Stimulated activated naive CD4-positive, alpha-beta T cell treated with Interleukin-2 at 50 U/mL for 16 hours (primary cell): ENCODE measurements around the gene NUB1.
A peak's percentile ranks its signal among the peaks of the same experiment; 100 is the strongest.

Experiments
- DNase-seq: peaks from one replicate; lab custom pipeline; 2025; lab: John Stamatoyannopoulos, UW

NUB1 gene

DNA sequence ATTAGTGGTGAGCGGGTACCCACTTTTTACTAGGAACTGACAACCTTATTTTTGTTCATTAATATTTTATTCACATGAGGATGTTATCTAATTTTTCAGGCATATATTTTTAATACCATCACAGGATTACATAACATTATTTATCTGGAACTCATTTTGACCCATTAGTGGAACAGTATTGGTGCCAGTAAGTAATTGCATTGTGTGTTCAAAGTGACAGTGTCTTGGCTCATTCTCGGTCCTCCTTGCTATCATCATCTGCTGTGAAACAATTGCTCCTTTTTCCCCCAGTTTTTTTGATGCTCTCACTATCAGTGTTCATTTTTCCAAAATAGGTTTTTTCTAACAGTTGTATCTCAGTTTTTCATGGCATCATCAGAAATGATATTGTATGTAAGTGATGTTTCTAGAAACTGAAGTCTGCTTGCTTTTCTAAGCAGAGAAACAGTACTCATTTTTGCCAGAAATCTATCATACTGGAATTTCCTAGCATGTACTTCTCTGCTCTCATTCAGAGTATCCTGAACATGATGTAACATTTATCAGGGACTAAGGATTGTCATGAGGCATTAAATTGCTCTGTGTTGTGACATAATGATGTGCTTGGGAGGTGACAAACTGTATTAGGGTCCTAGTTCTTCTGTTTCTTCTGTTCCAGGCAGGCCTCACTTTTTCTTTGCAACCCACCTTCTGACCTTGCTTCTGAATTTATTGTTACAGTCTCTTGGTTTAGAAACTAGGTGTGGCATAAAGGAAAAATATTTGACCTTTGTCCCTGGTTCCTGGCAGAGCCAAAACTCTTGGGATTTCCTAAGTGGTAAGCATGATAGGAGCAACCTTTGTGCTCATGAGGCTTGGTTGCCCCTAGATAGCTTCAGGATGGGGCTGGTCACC, 4.2 kb downstream of the NUB1 start:
- no peak for DNase-seq

- no peak for DNase-seq
Observed at GRCh38 chr7:151346470-151346769, 4.8 kb downstream of the NUB1 start.

DNA sequence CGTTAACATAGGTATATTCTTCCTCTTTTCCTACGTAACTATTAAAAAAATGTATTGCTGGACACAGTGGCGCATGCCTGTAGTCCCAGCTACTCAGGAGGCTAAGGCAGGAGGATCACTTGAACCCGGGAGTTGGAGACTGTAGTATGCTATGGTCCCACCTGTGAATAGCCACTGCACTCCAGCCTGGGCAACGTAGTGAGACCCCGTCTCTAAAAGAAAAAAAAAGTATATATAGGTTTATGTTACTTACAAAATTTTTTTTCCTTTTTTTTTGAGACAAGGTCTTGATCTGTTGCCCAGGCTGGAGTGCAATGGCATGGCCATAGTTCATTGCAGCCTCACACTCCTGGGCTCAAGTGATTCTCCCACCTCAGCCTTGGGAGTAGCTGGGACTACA, 5.6 kb downstream of the NUB1 start:
- DNase-seq: no peak

DNA sequence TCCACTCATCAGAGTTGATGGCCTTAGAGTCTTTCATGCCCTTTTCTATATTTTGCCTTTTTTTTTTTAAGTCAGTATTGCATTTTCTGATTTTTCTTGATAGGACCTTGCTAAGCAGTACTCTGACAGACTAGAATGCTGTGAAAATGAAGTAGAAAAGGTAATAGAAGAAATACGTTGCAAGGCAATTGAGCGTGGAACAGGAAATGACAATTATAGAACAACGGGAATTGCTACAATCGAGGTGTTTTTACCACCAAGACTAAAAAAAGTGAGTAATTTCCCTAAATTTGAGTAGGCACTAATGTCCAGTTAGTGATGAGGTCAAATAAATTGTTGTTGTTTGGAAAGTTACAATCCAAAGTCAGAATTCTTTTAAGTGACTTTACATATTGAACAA, 7.4 kb downstream of the NUB1 start:
- DNase-seq: no peak

GRCh38 chr7:151349507-151349853, 7.9 kb downstream of the NUB1 start:
- no peak for DNase-seq

- DNase-seq: peak; percentile 33
Observed at GRCh38 chr7:151351027-151351426, 9.4 kb downstream of the NUB1 start.

DNA sequence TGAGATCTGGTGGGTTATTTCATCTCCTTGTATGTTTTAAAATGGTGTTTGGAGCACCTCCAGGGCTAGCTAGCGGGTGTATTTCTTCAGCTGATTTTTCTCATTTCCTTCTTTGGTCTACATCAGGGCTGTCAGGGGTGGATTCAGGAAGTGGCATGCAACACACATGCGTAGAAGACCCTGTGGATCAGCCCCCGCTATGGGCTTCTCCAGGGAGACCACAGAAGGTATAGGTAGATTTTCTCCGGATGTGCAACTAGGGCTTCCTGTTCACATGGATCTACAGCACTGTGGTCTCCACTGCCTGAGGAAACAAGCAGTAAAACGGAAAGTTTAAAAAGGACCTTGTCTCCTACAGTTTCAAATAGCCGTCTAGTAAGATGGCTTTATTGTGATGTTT, 10.4 kb downstream of the NUB1 start:
- peak; percentile 38 for DNase-seq

- no peak for DNase-seq
Observed at GRCh38 chr7:151352512-151352911, 10.9 kb downstream of the NUB1 start.

GRCh38 chr7:151361193-151361959, 19.8 kb downstream of the NUB1 start:
- no peak for DNase-seq

GRCh38 chr7:151363182-151363581, 21.6 kb downstream of the NUB1 start:
- no peak for DNase-seq

- no peak for DNase-seq
Observed at GRCh38 chr7:151366166-151366879, 24.7 kb downstream of the NUB1 start.

- DNase-seq: no peak
Observed at GRCh38 chr7:151366880-151367222, 25.2 kb downstream of the NUB1 start.

DNA sequence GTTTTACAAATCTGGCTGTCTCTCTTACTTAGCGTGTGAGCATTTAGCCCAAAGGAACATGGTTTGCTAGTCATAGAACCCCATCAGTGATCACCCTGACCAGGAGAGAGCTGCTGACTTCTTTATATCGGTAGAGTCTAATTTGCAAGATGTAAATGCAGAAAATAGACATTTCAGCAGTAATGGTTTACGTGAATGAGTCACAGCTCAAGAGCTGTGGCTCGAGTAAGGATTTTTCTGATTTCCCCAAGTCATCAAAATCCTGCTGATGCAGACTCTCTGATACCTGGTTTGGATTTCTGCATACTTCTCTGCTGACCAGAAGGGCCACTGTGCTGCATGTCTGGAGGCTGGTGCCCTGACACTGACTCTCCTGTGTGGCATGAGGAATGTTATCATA, 25.7 kb downstream of the NUB1 start:
- DNase-seq: no peak

DNA sequence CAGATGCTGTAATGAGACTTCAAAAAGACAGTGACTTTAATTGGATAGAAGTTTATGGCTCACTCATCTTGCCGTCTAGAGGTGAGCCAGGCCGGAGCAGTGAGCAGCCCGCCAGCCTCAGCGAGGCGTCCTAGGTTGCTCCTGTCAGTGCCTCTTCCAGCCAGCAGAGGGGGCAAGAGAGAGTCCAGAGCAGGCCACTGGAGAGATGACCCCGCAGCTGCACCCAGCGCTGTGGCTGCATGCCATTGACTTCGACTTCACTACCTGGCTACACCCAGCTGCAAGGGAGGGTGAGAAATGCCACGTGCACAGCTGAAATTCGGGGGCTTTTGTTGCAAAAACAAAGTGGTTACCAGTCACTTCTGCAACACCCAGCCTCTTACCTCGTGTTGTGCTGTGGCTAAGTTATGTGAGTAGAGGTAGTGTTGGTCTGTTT, 26.5 kb downstream of the NUB1 start:
- peak; percentile 74 for DNase-seq

GRCh38 chr7:151371266-151371665, 29.7 kb downstream of the NUB1 start:
- no peak for DNase-seq

DNA sequence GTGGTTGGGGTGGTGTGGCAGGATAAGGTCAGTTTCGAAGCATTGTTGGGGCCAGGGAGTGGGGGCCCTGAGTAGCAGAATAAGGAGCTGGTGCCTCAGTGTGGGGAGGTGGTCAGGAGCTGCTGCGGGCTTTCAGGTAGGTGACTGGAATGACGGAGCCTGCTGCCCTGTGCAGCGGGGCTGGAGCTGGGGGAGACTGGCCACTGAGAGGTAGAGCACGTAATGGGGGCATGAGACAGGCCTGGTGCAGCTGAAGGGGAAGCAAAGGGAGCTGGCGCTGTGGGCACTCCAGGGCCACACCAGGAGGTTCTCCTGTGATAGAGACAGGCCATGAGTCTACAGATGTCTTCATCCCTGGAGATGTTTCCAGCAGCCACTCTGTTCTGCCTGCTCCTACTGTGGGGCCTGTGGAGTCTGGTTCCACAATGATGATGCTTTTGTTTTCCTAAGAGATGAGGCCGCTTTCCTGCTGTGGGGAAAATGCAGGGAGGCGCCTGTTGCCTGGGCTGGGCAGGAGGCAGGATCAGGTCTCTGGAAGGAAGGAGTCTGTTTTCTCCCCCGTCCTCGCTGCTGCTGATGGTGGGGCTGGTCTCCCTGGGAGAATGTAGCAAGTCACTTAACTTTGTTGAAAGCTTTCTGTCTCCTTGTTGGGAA, 31.1 kb downstream of the NUB1 start:
- DNase-seq: no peak

- DNase-seq: no peak
Observed at GRCh38 chr7:151373599-151373998, 32.0 kb downstream of the NUB1 start.

DNA sequence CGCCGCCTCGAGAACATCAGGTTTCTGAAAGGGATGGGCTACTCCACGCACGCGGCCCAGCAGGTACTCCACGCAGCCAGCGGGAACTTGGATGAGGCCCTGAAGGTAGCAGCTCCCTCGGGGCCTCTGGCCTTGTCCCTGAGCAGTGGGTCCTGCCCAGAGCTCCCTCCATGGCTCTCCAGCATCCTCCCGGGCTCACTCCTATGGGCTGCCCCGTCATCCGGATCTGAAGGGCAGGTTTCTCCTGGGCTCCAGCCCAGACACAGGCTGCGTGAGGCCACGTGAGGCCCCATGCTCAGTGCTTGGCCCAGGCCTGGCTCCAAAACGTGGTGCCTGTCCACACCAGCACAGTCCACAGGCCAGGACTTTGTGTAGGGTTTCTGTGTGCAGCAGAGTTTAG, 32.5 kb downstream of the NUB1 start:
- no peak for DNase-seq

DNA sequence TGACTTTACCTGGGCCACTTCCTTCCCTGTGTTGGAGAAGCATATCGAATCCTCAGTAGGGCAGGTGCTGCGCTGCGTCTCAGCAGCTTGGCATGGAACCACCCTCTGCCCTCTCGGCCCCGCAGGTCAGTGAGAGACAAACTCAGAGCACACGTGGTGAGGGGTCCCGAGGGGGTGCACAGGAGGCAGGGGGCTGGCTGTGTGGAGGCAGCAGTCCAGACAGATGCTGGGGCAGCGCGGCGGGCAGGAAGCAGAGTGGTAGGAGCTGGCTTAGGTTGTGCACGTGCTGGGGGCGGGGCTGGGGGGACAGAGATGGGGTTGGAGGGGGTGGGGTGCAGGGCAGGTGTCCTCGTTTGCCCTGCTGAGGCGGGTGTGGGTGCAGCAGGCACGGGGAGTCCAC, 33.1 kb downstream of the NUB1 start:
- DNase-seq: no peak

- DNase-seq: no peak
Observed at GRCh38 chr7:151375530-151376217, 34.1 kb downstream of the NUB1 start.

- DNase-seq: no peak
Observed at GRCh38 chr7:151376218-151376902, 34.7 kb downstream of the NUB1 start.
